ENCODE results near the gene ADAMTSL5. TPM values are rescaled to one million over a fixed set of nuclear protein-coding genes. Genes with fewer than 3 reads are reported as not detected.

ADAMTSL5 gene
- total and polyA plus RNA-seq, 2 of the 8 experiments (the other 6 are each of a cell fraction or from before 2014, with no cell fraction given): 0.82 to 0.99 TPM

DNA sequence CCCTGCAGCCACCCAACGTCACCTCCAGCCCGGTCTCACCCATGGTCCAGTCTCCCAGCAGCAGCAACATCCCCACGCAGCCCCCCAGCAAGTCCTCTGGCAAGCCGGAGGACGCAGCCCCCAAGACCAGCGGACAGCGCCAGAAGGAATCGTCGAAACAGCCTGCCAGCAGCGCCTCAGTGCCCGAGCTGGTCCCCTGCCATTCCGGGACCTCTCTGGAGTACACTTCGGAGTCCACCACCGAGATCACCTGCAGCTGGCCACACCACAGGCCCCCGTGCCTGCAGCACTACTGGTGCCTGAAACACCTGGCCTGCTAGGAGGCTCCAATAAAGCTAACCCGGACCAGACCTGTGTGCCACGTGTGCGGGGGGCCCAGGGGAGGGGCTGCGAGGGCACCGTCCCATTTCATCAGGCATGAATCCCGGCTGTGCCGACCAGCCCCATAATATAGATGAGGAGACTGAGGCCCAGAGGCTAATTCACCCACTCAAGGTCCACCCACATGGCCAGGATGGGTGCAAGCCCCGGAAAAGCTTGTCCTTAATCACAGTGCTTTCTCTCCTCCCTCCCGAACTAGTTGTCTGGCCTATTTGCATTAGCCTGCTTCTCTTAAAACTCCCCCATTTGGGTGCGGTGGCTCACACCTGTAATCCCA lies 15.1 kb downstream of the ADAMTSL5 start (continued):
- TF ChIP-seq CTBP2 (IDR thresholded peaks at IDR 0.05; ENCODE audit: borderline replicate concordance, insufficient read depth, insufficient read length, low read length) (no peak), RAD21 (IDR thresholded peaks at IDR 0.05 in 1 of 2, conservative IDR thresholded peaks at IDR 0.05 in 1 of 2; ENCODE audit: low read depth in 2 of 2, low read length in 2 of 2) (no peak), CBX5 (IDR thresholded peaks at IDR 0.05; ENCODE audit: low read depth, low read length) (no peak), SUZ12 (IDR thresholded peaks at IDR 0.05; ENCODE audit: low read length) (no peak), HDAC2 (IDR thresholded peaks at IDR 0.05; ENCODE audit: borderline replicate concordance in 1 of 2, low read depth in 2 of 2, low read length in 2 of 2) (no peak), MAFK (IDR thresholded peaks at IDR 0.05; ENCODE audit: low read depth, low read length) (no peak)
